NCI-H1092 treated with DMSO at 0.1 percent for 48 hours (cell line): ENCODE measurements around the gene TSHZ3.

Experiments
- DNase-seq: peaks from one replicate; lab custom pipeline; 2025; lab: John Stamatoyannopoulos, UW

Gene TSHZ3

GRCh38 chr19:31337008-31337914, 12.0 kb downstream of the TSHZ3 start:
- DNase-seq, result no peak

- DNase-seq, result no peak
Measured at GRCh38 chr19:31335716-31336115, 13.5 kb downstream of the TSHZ3 start.

DNA sequence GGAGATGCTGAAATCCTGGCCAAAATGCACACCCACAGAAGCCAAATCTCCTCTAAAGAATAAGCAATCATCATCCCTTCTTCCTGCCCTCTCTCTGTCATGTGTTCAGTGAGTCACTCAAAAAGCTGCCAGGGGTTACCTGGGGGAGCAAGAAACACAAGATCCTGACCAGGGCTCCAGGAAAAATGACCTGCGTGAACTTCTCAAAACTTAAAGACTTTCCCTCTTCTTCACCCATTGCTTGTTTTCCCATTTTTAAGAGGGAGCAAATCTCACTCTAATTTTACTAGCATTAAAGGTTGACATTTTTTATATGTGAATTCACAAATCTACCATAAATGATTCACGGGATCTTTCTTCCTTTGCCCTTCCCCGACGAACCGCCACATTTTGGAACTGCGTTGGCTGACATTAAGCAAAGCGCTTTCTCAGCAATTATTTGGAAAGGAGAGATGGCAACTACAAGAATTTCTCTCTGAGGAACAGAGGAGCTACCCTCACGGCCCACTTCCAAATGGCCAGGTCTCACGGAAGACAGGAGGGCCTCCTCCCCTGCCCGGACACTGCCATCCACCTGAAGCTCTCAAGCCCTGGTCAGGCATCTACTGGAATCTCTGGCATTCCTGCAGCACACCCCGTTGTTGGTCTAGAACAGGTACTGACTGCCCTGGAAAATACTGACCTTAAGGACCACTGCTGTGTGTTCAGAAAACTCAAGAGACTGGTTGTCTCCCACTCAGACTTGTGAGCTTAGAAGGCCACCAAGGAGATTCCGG, 14.2 kb downstream of the TSHZ3 start:
- DNase-seq, result no peak

DNA sequence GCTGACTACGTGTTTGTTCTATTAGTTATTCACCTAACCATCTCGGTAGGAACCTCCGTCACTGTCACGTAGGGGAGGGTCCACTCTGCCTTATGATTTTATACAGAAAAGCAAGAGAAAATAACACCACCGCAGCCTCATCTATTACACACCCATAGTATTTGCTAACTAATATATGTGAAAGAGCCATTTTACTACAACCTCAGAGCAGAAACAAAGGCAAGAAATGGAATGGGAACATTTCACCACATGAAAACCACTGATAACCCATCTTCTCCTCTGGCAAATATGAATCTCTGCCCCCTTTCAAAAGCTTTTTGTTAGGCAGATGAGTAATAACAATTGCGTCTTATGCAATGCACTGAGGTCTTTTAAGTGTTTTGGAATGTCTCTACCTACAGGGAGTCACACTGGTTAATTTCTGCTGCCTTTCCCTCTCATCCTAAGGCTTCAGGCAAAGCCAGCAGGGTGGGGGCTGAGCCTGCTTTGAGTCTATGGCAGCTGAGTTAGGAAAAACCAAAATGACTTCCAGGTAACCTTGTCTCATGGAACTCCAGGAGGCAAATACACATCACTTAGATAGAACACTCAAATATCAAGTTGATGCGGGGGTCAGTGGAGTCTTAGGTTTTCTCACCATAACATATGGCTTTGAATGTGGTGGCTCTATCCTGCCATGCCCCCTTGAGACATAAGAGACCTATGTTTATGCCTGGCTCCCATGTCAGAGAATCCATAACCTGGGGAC, 15.0 kb downstream of the TSHZ3 start:
- no peak for DNase-seq

DNA sequence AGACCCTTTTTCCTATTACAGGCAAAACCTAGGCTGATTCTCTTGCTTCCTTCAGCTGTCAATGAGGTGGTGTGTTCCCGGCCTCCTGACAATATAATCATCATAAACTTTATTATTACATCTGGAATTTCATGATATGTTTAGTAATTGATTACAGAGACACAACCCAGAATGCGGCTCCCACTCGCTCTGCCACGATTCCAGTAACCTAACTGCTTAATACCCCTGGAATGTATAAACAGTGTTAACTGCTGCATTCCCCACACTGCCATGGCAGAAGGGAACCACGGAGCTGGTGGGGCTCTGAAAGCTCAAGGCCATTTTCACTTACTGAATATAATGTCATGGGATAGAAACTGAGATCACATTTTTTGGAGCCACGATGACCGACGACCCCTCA, 17.1 kb downstream of the TSHZ3 start:
- no peak for DNase-seq

DNA sequence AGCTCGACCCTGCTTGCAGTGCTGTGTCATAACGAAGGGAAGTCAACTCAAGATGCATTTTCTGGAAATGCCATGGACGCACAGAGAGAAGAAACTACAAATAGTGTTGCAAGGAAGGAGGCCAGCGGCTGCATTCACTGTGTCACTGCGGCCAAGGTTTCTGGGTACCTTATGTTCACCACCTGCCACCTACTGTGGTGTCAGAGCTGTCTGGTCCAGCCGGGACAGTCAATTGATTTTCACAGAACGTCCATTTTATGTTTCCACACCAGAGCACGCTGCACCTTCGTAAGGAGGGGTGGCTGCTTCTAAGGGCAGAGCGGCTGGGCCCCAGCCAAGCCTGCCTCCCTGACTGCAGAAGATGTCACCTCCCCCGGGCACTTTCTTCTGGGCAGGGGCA, 17.7 kb downstream of the TSHZ3 start:
- no peak for DNase-seq

DNA sequence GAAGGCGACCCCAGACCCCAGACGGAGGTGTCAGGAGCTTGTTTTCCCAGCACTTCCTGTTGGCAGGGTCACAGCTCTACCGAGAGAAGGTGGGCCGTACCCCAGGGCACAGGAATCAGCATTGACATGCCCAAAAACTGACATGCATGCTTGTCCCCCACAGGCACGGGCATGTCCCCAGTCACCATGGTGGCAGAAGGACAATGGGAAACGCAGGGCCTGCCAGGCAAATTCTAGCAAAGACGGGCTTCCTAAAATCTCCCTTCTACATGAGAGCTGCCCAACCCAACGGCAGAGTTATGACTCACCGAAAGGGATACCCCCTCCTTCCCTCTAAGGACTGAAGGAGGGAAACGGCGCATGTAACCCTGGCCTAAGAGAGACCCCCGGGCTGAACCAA, 18.5 kb downstream of the TSHZ3 start:
- DNase-seq, result no peak

DNA sequence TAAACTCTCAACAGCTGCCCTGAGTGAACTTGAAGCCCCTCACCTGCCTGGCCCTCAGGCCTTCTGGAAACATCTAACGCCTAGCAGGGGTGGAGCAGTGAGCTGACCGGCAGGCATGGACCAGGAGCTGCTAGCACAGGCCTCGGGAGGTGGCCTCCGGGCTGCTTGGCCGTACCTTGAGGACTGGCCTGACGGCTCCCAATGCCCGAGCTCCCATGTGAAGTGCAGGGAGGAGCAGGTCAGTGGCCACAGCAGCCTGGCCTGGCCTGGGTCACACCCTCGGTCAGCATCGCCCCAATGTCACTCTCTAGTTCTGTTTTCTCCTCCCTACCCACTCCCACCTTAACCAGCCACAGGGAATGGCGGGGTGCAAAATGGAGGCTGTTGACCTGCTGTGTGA, 19.0 kb downstream of the TSHZ3 start:
- DNase-seq, result no peak

GRCh38 chr19:31329819-31330218, 19.4 kb downstream of the TSHZ3 start:
- no peak for DNase-seq

- DNase-seq, result no peak
Measured at GRCh38 chr19:31328238-31328637, 21.0 kb downstream of the TSHZ3 start.

DNA sequence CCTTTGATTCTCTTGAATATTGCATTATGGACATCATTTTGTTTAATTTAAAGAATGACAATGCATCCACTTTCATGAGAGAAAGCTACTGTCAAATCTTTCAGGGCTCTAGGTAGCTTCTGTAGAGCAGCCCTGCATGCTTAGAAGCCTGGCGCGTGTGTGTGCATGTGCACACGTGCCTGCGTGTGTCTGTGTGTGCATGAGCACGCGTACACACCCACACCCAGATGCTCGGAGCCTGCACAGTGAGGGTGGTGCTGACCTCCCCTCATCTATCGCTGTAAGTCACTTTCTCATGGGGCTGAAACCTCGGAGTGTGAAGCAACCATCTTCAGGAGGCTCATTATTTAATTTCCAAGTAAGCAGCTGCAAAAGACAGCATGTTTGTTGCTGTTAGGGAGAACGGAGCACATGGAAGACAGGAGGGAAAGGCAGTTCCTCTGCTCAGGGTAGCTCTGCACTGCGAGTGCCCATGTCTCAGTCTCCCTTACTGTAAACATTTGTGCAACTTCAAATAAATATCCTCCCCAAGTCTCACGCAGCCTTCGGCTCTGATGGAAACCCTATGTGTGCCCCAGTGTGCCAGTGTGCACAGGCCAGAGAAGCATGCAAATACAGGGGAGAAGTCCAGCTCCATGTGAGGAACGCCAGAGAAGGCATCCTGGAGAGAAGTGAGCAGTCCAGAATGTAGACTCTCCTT, 22.8 kb downstream of the TSHZ3 start:
- no peak for DNase-seq

- DNase-seq, result no peak
Measured at GRCh38 chr19:31325342-31325741, 23.9 kb downstream of the TSHZ3 start.

GRCh38 chr19:31319465-31319864, 29.8 kb downstream of the TSHZ3 start:
- DNase-seq, result no peak

- DNase-seq, result no peak
Measured at GRCh38 chr19:31318790-31319425, 30.3 kb downstream of the TSHZ3 start.

DNA sequence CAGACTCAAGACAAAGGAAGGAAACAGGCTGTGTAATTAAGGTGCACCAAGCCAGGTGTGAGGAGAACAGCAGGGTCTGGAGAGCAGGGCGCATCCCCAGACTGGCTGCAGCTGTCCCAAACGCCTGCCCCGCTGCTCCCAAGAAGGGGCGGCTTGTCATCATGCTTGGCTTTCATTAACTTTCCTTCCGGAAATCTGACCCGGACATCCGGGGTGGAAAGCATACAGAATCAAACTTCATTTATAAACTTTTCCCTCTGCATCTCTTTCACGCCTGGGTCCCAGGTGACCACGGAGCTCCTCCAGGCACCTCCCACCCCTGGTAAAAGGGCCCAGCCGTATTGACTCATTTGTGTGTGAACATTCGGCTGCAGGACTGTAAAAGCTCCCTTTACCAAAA, 31.7 kb downstream of the TSHZ3 start:
- no peak for DNase-seq

- no peak for DNase-seq
Measured at GRCh38 chr19:31317093-31317492, 32.1 kb downstream of the TSHZ3 start.

DNA sequence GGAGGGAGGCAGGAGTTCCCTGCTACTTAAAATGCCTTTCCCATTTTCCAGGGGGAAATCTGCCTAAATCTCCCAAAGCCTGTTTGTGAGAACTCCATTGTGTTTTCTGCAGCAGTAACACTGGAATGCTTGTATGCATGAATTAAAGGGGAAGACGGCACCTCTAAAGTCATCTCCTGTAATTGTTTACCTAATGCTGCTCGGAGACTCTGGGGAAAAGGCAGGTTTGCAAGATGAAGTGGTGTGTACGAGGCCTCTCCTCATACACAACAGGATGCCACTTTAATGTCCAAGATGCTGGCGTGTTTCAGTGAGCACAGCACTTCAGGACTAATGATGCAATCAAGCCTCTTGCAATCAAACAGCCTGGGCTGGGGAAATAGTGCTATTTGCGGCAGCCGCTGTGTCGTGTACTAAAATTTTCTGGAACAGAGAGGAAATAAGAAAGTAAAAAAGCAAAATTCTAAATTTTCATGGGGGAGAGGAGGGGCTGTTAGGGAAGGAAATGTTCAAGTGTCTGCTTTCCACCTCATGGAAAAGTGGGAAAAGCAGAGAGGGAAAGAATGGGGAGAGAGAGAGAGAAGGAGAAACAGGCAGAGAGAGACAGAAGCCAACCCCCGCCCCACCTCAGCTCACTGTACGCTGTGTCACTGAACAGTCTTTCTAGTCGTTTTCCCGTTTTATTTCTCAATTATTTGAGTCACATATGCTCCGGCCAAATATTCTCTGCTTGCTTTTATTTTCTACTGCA, 32.9 kb downstream of the TSHZ3 start:
- DNase-seq, result no peak

DNA sequence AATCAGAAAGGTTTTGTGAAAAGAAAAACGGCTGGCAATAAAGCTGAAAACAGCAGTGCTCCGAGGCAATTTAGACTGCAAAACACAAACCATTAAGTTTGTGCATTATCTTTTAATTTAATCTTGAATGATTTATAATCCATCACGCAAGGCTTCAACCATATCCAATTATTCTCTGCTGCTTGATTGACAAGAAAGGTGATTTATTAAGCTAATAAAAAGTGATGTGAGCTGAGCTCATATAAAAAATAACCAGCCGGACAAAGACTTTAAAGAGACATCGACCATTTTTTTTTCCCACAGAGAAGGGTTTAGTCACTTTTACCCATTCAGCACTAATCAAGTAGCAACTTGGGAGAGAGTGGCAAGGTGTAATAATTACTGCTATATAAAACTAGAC, 33.6 kb downstream of the TSHZ3 start:
- no peak for DNase-seq

DNA sequence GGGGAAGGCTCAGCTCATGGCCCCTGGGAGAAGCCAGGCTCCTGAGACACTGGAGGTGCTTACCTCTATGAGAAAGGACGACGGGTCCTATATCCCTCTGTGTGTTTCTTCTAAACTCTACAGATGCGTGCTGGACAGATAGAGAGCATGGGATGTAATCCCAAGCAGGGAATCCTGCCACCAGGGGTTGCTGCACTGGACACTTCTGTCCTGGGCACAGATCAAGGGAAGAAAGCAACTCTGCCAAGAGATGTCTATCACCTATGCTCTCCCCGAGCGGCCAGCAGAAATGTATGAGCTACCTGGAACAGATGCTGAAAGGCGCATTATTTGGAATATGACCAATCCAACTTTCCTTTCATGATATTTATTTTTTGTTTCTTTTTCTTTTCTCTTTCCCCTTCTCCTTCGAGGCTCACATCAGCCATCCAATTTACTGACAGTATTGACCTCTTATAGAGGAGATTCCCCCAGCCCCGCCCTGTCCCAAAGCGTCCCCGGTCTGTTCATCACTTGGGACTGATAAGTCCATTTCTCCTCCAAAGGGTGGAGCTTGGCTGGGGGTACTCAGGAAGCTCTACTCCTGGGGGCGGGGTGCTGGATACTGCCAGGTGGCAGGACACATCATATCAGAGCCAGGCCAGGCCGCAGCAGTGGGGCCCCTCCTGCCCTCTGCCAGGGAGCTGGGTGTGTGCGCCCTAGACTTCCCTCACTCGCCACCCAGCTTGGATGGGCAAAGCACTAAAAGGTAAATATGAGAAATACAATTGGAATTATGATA, 34.2 kb downstream of the TSHZ3 start:
- DNase-seq, result no peak

GRCh38 chr19:31314156-31314555, 35.1 kb downstream of the TSHZ3 start:
- no peak for DNase-seq
